HG03432 (cell line): ENCODE measurements around the gene SLC47A2.
A peak's percentile ranks its signal among the peaks of the same experiment; 100 is the strongest.

Experiments
- ATAC-seq: cut with Tn5 transposase; IDR thresholded peaks from one replicate; pipeline ENCODE4 v1.9.1; 2021; ENCODE audit warnings: mild to moderate bottlenecking, moderate library complexity; ENCODE audit not compliant: unreplicated experiment

The SLC47A2 gene

DNA sequence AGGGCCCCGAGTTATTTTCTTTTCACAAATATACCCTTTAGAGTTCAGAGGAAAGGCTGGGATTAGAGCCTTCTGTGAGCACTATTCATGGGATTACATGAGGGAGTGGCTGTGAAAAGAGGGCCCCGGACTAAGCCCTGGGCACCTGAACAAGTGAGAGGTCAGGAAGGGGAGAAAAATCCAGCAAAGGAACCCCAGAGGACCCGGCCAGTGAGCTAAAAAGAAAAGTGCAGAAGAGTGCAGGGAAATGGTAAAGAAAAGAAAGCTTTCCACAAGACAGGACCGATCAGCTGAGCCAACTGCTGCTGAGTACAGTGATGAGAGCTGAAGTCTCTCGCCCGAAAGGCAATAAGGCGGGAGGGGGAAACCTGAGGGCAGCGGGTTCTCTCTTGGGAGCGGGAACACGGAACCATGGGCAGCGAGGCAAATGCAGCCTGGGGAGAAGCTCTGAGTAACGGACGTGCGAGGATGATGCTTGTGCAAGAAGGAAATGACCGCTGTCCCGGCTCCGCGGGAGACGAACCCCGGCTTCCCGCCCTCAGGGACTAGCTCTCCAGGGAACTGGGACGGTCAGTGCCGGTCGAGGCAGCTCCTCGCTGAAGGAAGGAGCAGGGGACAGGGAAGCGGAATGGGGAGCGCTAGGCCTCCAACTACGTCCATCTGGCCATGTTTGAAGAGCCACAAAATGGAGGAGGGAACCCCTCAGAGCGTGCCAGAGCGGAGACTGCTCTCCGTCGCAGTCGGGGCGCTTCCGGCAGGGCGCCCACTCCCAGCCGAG is 68.5 kb downstream of the SLC47A2 start:
- ATAC-seq, result peak; percentile 37

DNA sequence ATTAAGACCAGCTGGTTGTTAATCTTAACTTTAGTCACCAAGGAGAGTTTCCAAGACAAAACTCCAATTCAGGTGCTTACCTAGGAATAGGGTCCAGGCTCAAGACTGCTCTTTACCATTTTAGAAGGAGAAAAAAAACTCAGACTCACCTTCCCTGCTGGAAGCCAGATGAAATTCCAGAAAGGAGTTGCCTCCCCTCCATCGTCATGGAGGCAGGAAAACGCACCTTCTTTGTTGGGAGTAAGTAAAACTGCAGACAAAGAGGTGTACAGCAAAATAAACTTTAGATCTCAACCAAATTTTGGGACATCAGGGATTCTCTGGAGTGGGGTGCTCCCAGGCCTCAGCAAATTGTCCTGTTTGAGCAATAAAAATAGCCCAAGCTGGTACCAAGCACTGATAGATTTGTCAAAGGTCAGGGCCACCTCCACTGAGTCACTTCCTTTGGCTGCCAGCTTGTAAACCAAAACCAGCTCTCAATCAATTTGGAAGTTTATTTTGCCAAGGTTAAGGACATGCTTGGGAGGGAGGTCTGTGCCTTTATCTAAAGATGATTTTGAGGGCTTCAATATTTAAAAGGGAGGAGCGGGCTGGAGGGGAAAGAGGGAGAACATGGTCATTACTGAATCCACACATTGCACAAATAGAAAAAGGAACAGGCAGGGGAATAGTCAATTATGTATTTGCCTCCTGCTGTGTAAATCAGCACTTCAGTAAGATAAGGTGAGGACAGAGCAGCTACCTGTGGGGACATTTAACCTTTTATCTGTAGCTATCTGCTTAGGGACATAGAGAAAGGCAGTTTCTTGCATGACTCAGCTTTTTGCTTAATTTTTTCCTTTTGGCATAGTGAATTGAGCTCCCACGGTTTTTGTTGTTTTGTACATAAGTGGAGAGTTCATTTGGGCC is 69.3 kb downstream of the SLC47A2 start:
- no peak for ATAC-seq

DNA sequence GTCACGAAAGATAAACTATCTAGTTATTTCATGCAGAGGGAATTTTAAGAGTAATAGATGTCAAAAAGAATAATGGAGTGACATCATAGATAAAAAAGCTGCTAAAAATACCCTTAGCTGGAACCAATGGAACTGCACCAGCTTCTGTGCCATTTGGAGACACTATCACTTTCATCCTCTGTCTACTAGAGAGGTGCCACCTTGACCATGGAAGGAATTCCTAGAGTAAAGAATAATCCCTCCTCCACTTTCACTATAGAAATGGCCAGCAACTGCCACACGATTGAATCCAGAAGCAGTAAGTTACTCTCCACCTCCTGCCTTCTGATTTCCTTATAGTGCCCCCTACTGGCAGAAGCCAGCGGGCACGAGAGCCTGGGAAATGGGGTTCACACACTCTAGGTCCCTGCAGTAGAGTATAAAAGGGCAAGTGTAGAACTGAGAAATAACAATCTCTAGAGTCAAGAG is 70.6 kb downstream of the SLC47A2 start:
- ATAC-seq, result no peak

DNA sequence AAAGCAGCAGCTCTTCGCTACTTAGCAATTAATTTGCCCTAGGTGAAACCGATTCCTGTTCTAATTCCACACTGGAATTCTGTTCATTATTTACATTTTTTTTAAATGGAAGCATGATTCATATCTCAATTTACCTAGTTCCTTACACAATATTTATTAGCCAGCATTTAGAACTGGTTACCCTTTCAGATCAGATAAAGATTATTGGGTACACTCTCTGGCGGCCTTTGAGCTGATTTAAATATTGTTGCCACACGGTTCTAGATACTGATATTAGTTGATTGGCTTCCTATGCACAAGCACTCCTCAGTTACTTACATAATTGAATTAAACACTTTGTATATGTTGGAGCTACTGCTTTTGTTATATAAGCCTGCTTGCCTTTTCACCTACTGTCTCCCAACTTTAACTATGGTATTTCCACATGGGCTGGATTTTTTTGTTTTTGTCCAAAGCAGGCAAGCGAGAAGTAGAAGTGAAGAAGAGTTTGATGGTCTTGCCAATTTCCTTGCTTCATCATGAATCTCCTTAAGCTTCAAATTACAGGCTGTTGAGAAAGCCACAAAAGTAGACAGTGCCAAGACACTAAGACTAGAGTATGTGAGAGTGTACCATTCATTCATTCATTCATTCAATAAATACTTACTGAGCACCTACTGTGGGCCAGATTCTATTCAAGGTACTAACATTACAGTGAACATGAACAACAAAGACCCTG is 71.7 kb downstream of the SLC47A2 start:
- ATAC-seq, result no peak

DNA sequence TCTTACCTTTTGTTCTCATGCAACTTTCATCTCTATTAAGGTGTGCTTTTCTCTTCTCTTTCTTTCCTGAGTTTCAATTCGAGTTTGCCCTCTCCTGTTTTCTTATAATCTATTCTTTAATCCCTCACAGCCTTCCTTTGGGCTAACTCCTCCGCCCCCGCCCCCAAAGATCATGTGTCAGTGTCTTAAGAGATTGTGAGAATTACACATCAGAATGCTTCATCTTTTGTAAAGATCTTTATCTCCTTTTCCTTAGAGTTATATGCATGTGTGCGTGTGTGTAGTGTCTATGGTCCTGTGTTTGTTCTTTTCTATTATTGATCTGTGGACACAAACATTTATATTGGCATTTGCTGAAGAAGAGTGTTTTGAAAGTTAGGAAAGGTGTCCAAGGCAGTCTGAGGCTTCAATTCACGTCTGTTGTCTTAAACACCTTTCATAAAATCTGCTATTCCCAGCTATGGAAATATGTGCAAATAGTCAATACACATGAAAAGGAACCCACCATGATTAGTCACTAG is 74.0 kb downstream of the SLC47A2 start:
- ATAC-seq, result no peak

DNA sequence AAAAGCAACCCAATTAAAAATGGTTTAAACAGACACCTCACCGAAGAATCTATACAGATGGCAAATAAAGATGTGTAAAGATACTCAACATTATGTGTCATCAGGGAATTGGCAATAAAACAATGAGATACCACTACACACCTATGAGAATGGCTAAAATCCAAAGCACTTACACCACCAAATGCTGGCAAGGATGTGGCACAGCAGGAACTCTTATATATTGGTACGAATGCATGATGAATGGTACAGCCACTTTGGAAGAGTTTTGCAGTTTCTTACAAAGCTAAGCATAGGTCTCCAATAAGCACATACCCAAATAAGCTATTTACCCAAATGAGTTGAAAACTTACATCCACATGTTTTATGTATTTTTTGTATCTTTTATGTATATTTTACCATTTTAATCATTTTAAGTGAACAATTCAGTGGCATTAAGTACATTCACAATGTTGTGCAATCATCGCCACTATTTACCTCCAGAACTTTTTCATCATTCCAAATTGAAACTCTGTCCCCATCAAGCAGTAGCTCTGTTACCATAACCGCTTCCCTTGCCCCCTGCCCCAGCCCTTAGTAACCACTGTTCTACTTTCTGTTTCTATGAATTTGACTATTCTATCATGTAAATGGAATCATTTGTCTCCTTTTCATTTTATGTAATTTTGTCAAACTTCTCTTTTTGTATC is 74.6 kb downstream of the SLC47A2 start:
- no peak for ATAC-seq

DNA sequence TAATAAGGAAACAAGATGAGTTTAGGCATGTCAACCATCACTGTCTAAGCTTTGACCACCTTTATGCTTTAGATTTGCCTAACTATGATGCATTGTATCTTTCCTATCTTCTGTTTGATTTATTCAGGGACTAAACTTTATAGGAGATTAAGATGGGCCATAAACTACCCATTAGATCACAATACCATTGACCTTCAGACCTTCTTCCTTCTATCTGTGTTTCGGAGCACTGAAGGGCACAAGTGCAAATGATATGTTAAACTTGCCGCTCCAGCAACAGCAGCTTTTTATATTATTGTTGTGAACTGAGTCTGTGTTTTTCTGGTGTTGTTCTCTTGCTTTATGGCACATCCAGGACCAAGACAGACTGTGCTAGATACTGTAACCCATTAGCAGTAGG is 84.5 kb downstream of the SLC47A2 start:
- no peak for ATAC-seq

DNA sequence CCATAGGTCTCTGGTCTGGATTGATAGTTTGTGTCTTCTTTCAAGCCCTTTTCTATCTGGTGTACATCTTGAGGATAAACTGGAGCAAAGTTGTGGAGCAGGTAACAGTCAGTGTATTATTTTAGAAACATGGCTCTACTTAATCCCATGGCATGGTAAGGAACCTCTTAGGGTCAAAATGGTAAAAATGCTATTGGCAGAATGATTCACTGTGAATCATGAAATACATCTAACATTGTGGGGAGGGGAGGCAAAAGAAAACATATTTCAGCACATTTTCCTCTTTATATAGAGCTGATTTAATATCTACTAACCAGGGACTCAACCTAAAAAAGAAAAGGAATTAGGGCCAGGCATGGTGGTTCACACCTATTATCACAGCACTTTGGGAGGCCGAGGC is 85.7 kb downstream of the SLC47A2 start:
- no peak for ATAC-seq

DNA sequence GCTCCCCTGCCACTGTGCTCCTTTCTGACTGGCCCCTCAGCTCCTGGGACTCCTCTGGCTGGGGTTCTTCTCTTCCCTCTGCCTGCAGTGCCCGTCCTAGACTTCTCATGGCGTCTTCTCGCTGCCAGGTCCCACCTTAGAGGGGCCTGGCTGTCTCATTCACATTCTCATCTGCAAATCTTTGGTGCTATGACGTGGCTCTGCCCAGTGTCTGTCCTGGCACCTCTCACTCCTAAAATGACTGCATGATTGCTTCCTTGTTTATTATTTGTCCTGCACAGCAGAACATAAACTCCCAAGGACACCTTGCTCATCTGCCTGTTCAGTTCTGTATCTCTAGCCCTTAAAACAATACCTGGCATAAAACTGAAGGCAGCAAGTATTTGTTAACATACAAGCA is 86.3 kb downstream of the SLC47A2 start:
- ATAC-seq, result no peak

DNA sequence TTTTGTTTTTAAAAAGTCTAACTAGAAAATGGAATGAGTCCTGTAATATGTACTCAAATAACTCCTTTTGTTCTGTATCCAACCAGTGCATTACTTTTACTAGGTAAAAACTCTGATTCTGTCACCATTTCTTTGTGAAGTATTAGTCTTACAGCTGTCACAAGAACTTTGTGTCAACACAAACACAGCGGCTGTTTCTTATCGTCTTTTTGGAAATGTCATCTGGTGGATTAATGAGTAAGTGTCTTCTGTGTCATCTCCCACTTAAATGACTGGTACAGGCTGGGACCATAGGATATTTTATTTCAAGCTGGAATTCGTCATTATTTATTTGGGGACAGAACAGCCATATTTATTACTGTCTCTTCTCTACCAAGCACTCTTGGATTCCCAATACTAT is 86.9 kb downstream of the SLC47A2 start:
- ATAC-seq, result no peak
